ENCODE data around the gene SAPCD1. TPM values are rescaled to one million over a fixed set of nuclear protein-coding genes. Genes with fewer than 3 reads are reported as not detected.
A peak's percentile ranks its signal among the peaks of the same experiment; 100 is the strongest.

The SAPCD1 gene
- total and polyA plus RNA-seq, 2 donors (not counting 3 experiments of a cell fraction or from before 2014, with no cell fraction given): 1.6 to 11.7 TPM

DNA sequence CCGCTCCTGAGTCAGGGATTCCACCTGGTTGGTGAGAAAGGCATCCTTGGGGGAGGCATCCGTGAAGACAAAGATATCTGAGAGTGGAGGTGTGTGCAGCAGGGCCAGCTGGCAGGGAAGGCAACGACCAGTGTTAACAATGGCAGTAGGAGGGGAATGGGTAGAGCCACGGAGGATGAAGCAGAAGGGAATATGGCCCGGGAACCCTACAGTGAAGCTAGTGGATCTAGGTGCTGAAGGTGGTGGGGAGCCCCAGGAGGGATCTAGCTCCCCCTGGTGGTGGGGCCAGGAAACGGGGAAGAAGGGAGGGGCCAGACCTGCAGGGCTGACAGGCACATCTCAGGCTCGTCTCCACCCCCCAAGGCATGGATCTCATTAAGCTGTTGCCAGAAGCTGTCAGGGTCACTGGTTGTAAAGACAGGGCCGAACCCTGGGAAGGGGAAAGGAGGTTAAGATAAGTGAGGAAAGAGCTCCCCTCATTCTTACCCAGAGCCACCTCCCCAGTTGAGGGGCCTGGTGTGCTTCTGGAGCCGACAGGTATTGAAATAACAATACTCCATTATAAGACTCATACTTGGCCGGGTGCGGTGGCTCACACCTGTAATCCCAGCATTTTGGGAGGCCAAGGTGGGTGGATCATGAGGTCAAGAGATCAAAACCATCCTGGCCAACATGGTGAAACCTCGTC is 7.4 kb downstream of the SAPCD1 start:
- H3K9ac ChIP-seq (replicated peaks; ENCODE audit: extremely low read depth, insufficient read depth, low read length): no peak overlapping the region
- no peak overlapping the region for H3K27ac ChIP-seq (ENCODE audit: insufficient read depth, low read depth, low read length)
- H4K20me1 ChIP-seq (replicated peaks; ENCODE audit: control insufficient read depth, extremely low read depth, insufficient read depth, low read length): no peaks in the 10 kb centered on the region
- no peaks in the 10 kb centered on the region for H3K79me2 ChIP-seq (ENCODE audit: control insufficient read depth, insufficient read depth, low read length)
- DNase-seq (ENCODE audit: low read depth, low spot score) (peak; percentile 66), FAIRE-seq (no peak)
- dilution Hi-C loops (cut with MboI; ENCODE audit: extremely low pct_ligation_motif_present, low sequenced_read_pairs): no loop called here
- no peak overlapping the region for H2AFZ ChIP-seq (ENCODE audit: low read depth, low read length)
- no peaks in the 10 kb centered on the region for H3K9me1 ChIP-seq (replicated peaks; ENCODE audit: control insufficient read depth, extremely low read depth, insufficient read depth, low read length)
- BruUV-seq (replicated peaks): no TSS peak
- H3K4me1 ChIP-seq (ENCODE audit: control insufficient read depth, extremely low read depth, insufficient read depth, low read length): no peaks in the 10 kb centered on the region
- TF ChIP-seq, protein P1, sequence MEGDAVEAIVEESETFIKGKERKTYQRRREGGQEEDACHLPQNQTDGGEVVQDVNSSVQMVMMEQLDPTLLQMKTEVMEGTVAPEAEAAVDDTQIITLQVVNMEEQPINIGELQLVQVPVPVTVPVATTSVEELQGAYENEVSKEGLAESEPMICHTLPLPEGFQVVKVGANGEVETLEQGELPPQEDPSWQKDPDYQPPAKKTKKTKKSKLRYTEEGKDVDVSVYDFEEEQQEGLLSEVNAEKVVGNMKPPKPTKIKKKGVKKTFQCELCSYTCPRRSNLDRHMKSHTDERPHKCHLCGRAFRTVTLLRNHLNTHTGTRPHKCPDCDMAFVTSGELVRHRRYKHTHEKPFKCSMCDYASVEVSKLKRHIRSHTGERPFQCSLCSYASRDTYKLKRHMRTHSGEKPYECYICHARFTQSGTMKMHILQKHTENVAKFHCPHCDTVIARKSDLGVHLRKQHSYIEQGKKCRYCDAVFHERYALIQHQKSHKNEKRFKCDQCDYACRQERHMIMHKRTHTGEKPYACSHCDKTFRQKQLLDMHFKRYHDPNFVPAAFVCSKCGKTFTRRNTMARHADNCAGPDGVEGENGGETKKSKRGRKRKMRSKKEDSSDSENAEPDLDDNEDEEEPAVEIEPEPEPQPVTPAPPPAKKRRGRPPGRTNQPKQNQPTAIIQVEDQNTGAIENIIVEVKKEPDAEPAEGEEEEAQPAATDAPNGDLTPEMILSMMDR (IDR thresholded peaks at IDR 0.05; ENCODE audit: extremely low read depth in 1 of 2, insufficient read depth in 1 of 2, low read depth in 1 of 2, low read length in 2 of 2): peak; percentile 83 to 88
- TF ChIP-seq JUN (IDR thresholded peaks at IDR 0.05; ENCODE audit: borderline replicate concordance, insufficient read depth, insufficient read length, low read depth): no peak
- H3K4me3 ChIP-seq (replicated peaks in 1 of 3; ENCODE audit: insufficient read depth in 1 of 3, low read depth in 1 of 3, low read length in 3 of 3): no peak overlapping the region
- intact Hi-C loops (cut with micrococcal nuclease): loop anchor here (1.0 to 5.0 kb wide), 4 partner anchors 32 to 223 kb away; partner anchors contain the start of genes ATP6V1G2, DDAH2 and NFKBIL1
- no peaks in the 10 kb centered on the region for H3K9me3 ChIP-seq (replicated peaks; ENCODE audit: control insufficient read depth, insufficient read depth, low read length)
- H3K27me3 ChIP-seq (ENCODE audit: control insufficient read depth in 2 of 2, insufficient read depth in 2 of 2, low read length in 2 of 2): no peaks in the 10 kb centered on the region
- H3K36me3 ChIP-seq (ENCODE audit: control insufficient read depth in 2 of 2, extremely low read depth in 1 of 2, insufficient read depth in 2 of 2, low read length in 2 of 2): no peaks in the 10 kb centered on the region
- H3K4me2 ChIP-seq (ENCODE audit: insufficient read depth, low read length): no peak overlapping the region
- ChIA-PET POLR2A (interaction anchor here (0.7 to 1.2 kb wide), 4 partner anchors 34 to 45 kb away, joined by 3 to 4 read pairs (median 3); partner anchors contain the start of genes CLIC1, DDAH2, HSPA1A and HSPA1L), CTCF (interaction anchor here (0.5 to 6.6 kb wide), 34 partner anchors 8 to 222 kb away, joined by 3 to 61 read pairs (median 5); partner anchors contain the start of genes ABHD16A, CLIC1, DDAH2 and HSPA1B)

DNA sequence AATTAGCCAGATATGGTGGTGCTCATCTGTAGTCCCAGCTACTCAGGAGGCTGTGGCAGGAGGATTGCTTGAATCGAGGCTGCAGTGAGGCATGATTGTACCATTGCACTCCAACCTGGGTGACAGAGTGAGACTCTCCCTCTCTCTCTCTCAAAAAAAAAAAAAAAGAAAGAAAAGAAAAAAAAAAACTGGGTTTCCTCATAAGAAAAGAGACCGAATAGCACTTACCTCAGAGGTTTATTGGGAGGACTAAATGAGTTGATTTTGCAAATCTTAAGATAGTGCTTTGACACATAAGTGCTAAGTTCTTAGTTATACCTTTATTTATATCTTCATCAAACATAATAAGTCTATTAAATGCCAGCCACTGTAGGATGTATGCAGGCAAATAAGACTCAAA is 8.4 kb downstream of the SAPCD1 start:
- Histone ChIP-seq H3K27ac (ENCODE audit: insufficient read depth, low read depth, low read length) (no peak overlapping the region), H3K9me3 (replicated peaks; ENCODE audit: control insufficient read depth, insufficient read depth, low read length) (no peaks in the 10 kb centered on the region), H3K79me2 (ENCODE audit: control insufficient read depth, insufficient read depth, low read length) (no peaks in the 10 kb centered on the region), H2AFZ (ENCODE audit: low read depth, low read length) (no peak overlapping the region), H3K4me2 (ENCODE audit: insufficient read depth, low read length) (no peak overlapping the region), H3K4me3 (replicated peaks in 1 of 3; ENCODE audit: insufficient read depth in 1 of 3, low read depth in 1 of 3, low read length in 3 of 3) (no peak overlapping the region), H3K9me1 (replicated peaks; ENCODE audit: control insufficient read depth, extremely low read depth, insufficient read depth, low read length) (no peaks in the 10 kb centered on the region), H3K36me3 (ENCODE audit: control insufficient read depth in 2 of 2, extremely low read depth in 1 of 2, insufficient read depth in 2 of 2, low read length in 2 of 2) (no peaks in the 10 kb centered on the region), H4K20me1 (replicated peaks; ENCODE audit: control insufficient read depth, extremely low read depth, insufficient read depth, low read length) (no peaks in the 10 kb centered on the region), H3K9ac (replicated peaks; ENCODE audit: extremely low read depth, insufficient read depth, low read length) (no peak overlapping the region), H3K27me3 (ENCODE audit: control insufficient read depth in 2 of 2, insufficient read depth in 2 of 2, low read length in 2 of 2) (no peaks in the 10 kb centered on the region), H3K4me1 (ENCODE audit: control insufficient read depth, extremely low read depth, insufficient read depth, low read length) (no peaks in the 10 kb centered on the region)
- ChIA-PET CTCF (interaction anchor here (1.2 to 6.6 kb wide), 7 partner anchors 9 to 87 kb away, joined by 3 to 61 read pairs (median 29); partner anchors contain the start of genes CLIC1, DDAH2 and MSH5), POLR2A (interaction anchor here (0.7 kb wide), 1 partner anchor 60 kb away, joined by 7 read pairs; no protein-coding TSS in a partner anchor)
- no TSS peak for BruUV-seq (replicated peaks)
- DNase-seq (ENCODE audit: low read depth, low spot score) (no peak), FAIRE-seq (no peak)
- TF ChIP-seq, protein P1 (IDR thresholded peaks at IDR 0.05; ENCODE audit: extremely low read depth in 1 of 2, insufficient read depth in 1 of 2, low read depth in 1 of 2, low read length in 2 of 2): no peak
- no peak for TF ChIP-seq POLR2A (IDR thresholded peaks at IDR 0.05; ENCODE audit: low read depth, low read length)
- no peak for TF ChIP-seq MYC (IDR thresholded peaks at IDR 0.05; ENCODE audit: low read depth, low read length)
- no peak for TF ChIP-seq FOS (IDR thresholded peaks at IDR 0.05; ENCODE audit: borderline replicate concordance, insufficient read depth, low read length)
- TF ChIP-seq, protein P2, sequence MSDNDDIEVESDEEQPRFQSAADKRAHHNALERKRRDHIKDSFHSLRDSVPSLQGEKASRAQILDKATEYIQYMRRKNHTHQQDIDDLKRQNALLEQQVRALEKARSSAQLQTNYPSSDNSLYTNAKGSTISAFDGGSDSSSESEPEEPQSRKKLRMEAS (IDR thresholded peaks at IDR 0.05; ENCODE audit: insufficient read depth, insufficient read length): no peak
- no peak for TF ChIP-seq GATA2 (IDR thresholded peaks at IDR 0.05; ENCODE audit: insufficient read depth, insufficient read length, low read depth, low read length)
- no peak for TF ChIP-seq EZH2 (IDR thresholded peaks at IDR 0.05; ENCODE audit: borderline replicate concordance, low read depth, low read length, severe bottlenecking)
- TF ChIP-seq POLR2AphosphoS5 (IDR thresholded peaks at IDR 0.05; ENCODE audit: insufficient read depth, low read depth, low read length): no peak
- TF ChIP-seq JUN (IDR thresholded peaks at IDR 0.05; ENCODE audit: borderline replicate concordance, insufficient read depth, insufficient read length, low read depth): no peak
- dilution Hi-C loops (cut with MboI; ENCODE audit: extremely low pct_ligation_motif_present, low sequenced_read_pairs): no loop called here
- intact Hi-C loops (cut with micrococcal nuclease): loop anchor here (5.0 kb wide), 1 partner anchor 224 kb away; the partner anchor contains the start of genes ATP6V1G2 and NFKBIL1

Measured in endothelial cell of umbilical vein (primary cell).